Urothelium cell line (cell line): ENCODE data around the gene IRF8.
"Not testable (repeated sequence)": the region's sequence is repeated elsewhere in the genome, so short reads cannot be mapped to it uniquely, and the experiment has no call there.

Experiments
- DNase-seq: peaks from one replicate; pipeline ENCODE4 v3.0.0; 2011; ENCODE audit warnings: low spot score, mixed read lengths
- FAIRE-seq: peaks from 2 replicates; lab custom pipeline; 2011; peaks lifted over from hg19 to GRCh38; lab: Jason Lieb, UNC

IRF8 gene

DNA sequence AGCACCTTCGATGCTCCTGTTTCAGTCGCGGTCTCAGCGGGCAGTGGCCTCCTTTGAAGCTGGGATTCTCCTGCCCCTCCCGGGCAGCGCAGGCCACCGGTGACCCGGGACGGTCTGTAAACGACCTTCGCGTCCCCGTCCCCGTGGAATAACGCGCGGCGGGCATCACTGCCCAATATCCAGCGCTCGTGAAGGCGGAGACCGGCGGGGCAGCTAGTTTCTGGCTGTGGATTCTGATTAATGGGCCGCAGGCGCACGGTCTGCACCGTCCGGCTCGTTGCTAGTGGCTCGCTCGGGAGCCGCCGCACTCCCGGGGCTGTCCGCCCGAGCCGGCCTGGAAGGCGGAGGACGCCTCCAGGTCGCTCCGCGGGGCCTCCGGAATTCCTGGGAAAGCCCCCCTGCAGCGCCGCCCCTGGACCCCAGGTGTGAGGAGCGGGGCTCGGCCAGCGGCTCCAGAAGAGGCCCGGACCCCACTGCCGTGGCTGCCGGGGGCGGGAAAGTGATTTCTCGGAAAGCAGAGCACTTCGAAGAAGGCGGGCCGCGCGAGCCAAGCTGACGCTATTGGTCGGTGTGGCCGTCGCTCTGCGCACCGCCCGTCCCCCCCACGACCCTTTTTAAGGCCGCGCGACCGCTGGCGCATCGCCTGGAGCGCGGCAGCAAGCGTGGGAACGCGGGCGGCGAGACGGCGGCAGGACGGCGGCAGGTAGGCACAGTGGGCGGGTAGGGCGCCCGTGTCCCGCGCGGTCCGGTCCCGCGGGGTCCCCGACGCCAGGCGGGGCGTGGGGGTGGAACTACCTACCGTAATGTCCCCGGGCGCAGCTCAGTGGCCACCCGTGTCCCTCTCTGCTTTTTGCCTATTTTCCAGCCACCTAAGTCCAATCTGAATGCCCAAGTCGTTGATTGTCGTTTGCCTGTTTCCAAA lies at the start of gene IRF8:
IRF8 (plus strand) TSS at position 642 of the 922 bp plus-strand sequence. CDS start 3,854 bp downstream, outside the sequence.
- no peak for FAIRE-seq
- peak; percentile 91 for DNase-seq

- DNase-seq: no peak
- no peak for FAIRE-seq
Measured at GRCh38 chr16:85849388-85849787, 49.6 kb upstream of the IRF8 start.

GRCh38 chr16:85850344-85850880 lies 48.5 kb upstream of the IRF8 start:
- DNase-seq (no peak), FAIRE-seq (no peak)

GRCh38 chr16:85851034-85851785 lies 47.8 kb upstream of the IRF8 start:
- FAIRE-seq: no peak
- no peak for DNase-seq

DNA sequence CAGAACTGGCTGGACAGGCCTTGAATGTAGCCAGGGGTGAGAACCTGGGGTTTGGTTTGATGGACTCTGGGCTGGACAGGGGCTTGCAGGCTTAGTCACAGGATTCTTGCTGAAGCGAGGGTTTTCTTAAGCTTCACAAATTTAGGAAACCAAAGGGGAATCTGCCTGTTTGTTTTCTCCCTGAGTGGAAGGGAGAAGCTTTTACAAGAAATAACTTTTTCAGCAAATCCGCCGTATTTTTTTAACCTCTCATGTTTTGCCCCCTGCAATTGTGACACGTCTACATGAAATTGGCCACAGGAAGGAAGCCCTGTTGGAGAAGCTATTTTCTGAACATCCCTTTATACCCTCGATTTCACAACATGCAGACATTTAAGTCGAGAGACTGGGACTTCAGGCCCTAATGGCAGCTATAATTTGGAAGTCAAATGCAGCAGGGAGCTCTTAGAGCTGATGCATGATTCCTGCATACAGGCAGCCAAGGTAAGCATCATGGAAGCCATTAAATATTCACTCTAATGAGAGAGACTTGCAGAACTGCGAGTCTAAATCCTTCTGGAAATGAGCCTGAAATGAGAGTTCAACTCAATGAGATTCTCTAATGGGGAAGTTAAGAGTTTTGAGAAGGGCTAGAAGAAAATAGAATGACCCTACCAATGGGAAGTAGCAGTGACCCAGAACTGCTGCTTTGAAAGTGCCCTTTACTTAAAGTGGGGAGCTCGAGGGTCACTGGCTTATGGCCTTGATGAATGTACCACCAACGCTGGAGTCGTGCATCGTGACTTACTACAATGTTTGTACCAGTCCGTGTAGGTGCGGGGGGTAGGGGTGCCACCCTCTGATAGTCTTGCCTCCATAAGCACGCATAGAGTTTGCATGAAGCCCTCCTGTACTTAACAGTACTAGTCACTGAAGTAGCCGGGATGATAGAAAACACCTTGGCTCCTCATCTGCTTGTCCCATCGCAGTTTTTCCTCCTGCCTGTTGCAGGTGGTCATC lies 45.1 kb upstream of the IRF8 start:
- no peak for FAIRE-seq
- DNase-seq: no peak

GRCh38 chr16:85854935-85855334 lies 44.0 kb upstream of the IRF8 start:
- no peak for DNase-seq
- FAIRE-seq: no peak

GRCh38 chr16:85856079-85856478 lies 42.9 kb upstream of the IRF8 start:
- FAIRE-seq (no peak), DNase-seq (no peak)

- DNase-seq: no peak
- FAIRE-seq: no peak
Measured at GRCh38 chr16:85856585-85856984, 42.4 kb upstream of the IRF8 start.

GRCh38 chr16:85857406-85857805 lies 41.6 kb upstream of the IRF8 start:
- no peak for FAIRE-seq
- no peak for DNase-seq

GRCh38 chr16:85858571-85858970 lies 40.4 kb upstream of the IRF8 start:
- not testable (repeated sequence) for DNase-seq, FAIRE-seq

DNA sequence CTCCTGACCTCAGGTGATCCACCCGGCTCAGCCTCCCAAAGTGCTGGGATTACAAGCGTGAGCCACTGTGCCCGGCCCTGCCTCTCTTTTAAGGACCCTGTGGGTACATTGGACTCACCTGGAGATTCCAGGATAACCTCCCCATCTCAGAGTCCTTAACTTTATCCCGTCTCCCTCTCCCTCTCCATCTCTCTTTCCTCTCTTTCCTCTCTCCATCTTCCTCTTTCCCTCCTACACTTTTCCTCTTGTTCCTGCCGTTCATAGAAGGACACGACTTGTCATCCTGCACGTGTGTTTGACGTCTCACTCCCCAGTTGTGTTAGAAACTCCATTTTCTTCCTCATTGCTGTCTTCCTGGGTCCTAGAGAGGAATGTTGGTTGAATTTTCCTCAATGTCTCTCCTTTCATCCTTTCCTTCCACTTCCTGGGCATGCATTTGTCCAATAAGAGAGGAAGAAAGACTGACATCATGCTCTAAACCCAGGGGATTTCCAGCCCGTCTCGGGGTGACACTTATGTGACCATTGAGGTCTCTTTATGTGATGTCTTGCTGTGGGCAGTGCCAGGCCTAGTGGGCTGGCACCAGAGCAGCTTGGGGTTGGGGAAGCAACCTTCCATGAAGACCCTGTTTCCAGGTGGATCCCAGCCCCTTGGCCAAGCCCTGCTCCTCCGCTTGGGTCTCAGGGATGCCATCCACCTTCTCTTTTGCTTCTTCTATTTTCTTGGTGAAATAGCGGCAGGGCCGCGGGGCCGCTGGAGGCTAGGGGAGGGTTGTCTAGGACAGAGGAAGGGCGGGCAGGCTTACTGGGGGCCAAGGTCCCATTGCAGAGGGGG lies 39.8 kb upstream of the IRF8 start:
- FAIRE-seq: no peak

GRCh38 chr16:85859818-85860125 lies 39.2 kb upstream of the IRF8 start:
- no peak for DNase-seq

More for the DNA sequence above, 39.8 kb upstream of the IRF8 start:
- no peak for DNase-seq

DNA sequence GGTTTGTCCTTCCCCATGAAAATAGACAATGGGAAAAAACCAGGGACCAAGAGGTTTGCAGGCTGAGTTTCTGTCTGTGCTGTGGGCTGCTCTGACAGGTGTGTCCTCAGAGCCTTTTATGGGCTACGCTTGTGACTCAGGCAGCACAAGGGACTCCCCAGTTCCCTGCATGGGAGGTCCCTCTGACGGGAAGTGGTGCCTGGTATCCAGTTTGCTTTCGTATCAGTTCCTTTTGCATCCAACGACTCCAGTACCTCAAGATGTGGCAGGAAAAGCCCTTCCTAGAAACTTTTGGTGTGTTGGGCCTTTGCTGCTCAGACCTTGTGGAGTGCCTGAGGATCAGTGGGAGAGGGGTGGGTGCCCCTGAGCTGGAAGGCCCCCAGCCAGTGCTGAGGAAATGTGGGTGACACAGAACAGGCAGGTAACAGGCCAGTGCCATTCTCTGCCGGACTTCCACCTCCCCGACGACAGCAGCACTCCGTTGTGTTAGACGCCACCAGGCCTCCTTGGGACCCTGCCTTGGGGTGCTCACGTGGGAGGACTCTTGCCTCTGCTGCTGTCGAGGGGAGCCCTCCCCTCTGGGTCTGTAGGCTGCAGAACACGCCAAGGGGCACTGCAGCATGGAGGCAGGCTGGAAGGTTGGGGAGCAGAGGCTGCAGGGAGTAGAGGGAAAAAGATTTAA lies 38.4 kb upstream of the IRF8 start:
- FAIRE-seq: no peak
- no peak for DNase-seq

More at GRCh38 chr16:85859818-85860125, 39.2 kb upstream of the IRF8 start:
- FAIRE-seq: no peak

DNA sequence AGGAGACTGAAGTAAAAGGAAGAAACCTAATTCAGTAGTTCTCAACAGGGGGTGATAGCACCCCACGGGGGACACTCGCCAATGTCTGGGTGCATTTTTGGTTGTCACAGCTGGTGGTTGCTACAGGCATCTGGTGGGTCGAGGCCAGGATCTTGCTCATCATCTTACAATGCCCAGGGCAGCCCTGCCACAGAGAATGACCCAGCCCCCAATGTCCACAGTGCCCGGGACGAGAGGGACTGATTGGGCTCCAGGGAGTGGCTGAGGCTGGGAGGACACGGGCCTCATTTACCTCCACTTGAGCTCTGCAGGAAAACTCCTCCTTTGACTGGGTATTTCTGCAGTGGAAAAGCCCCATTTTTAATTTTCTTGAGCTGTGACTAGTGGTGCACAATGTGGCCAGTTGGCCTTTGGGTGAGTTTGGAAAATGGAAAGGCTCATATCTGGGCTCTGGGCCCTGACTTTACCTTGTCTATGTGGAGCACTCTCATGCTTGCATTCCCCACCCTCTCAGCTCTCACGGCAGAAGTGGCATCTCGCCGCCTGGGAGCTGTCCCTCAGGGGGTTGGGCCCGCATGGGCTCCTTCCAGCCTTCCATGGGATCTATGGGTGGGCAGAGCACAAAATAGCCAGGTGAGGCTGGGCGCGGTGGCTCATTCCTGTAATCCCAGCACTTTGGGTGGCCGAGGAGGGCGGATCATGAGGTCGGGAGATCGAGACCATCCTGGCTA lies 37.7 kb upstream of the IRF8 start:
- no peak for FAIRE-seq
- no peak for DNase-seq

- DNase-seq (no peak), FAIRE-seq (no peak)
Measured at GRCh38 chr16:85862476-85863383, 36.2 kb upstream of the IRF8 start.

GRCh38 chr16:85863384-85863774 lies 35.6 kb upstream of the IRF8 start:
- DNase-seq: peak; percentile 44
- FAIRE-seq: no peak

- no peak for FAIRE-seq
- no peak for DNase-seq
Measured at GRCh38 chr16:85864965-85865364, 34.0 kb upstream of the IRF8 start.
